GM23248 (cell line): ENCODE data around the gene UBASH3B.

ENCODE experiments used
- EZH2 ChIP-seq: fragments of 200-600 bp; sonication (generic); IDR thresholded peaks from 2 replicates; pipeline ENCODE4 v1.6.1; 2018; ENCODE audit warnings: antibody characterized with exemption, mild to moderate bottlenecking; ENCODE audit not compliant: insufficient read depth, poor library complexity, severe bottlenecking
- EZH2phosphoT487 ChIP-seq: fragments of 200-600 bp; sonication (generic); IDR thresholded peaks from 2 replicates; pipeline ENCODE4 v1.6.1; 2018; ENCODE audit warnings: antibody characterized with exemption, moderate library complexity, mild to moderate bottlenecking, low read depth; ENCODE audit not compliant: insufficient read depth

DNA sequence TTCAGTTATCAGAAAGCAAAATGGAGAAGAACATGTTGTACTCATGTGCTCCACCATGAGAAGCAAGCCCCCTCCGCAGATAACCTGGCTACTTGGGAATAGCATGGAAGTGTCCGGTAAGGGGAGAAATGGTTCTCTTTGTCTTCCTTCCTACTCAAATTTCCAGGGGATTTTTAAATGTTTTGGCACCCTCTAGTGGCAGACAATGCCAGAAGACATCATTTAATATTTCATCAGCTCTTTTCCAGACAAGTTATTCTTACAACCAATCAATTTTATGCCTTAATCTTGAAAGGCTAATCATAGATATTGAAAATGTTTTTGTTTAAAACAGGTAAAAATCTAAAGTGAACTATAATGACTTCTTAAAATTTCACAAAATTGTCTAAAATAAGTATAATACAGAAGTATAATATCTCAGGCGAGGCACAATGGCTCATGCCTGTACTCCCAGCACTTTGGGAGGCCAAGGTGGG lies 198.5 kb downstream of the UBASH3B start:
- no peak for TF ChIP-seq EZH2
- TF ChIP-seq EZH2phosphoT487 = no peak
